OCI-LY3 (cell line): ENCODE data around the gene CEBPG.

Experiments used
- H2AFZ ChIP-seq: fragments of 200-600, 300-600 bp; shearing (Covaris generic); 2 replicates; pipeline ENCODE4 v1.6.0; 2014; ENCODE audit warnings: antibody characterized with exemption, low read depth, low read length
- H3K27ac ChIP-seq: fragments of 200-600, 300-600 bp; sonication (generic); 2 replicates; pipeline ENCODE4 v1.5.1; 2014; ENCODE audit warnings: mild to moderate bottlenecking, low read length, moderate library complexity, mixed read lengths
- H3K27me3 ChIP-seq: fragments of 200-600, 300-600 bp; sonication (generic); 2 replicates; pipeline ENCODE4 v1.6.1; 2014; ENCODE audit warnings: low read depth, low read length, mixed read lengths
- H3K36me3 ChIP-seq: fragments of 200-600, 300-600 bp; sonication (generic); replicated peaks from 2 replicates; pipeline ENCODE3; 2014; ENCODE audit warnings: low read depth, low read length, mixed read lengths
- H3K4me1 ChIP-seq: fragments of 300-600, 200-600 bp; sonication (generic); 2 replicates; pipeline ENCODE4 v1.6.1; 2014; ENCODE audit warnings: low read length, mixed read lengths
- H3K4me2 ChIP-seq: fragments of 200-600, 300-600 bp; sonication (generic); 2 replicates; pipeline ENCODE4 v1.6.1; 2014; ENCODE audit warnings: low read length, mixed read lengths
- H3K4me3 ChIP-seq: fragments of 300-600, 200-600 bp; sonication (generic); 2 replicates; pipeline ENCODE4 v1.5.1; 2014; ENCODE audit warnings: antibody characterized with exemption, mild to moderate bottlenecking, low read length, moderate library complexity
- H3K79me2 ChIP-seq: fragments of 300-600, 200-600 bp; shearing (Covaris generic); 2 replicates; pipeline ENCODE4 v1.6.1; 2014; ENCODE audit warnings: mild to moderate bottlenecking, low read length, mixed read lengths
- H3K9ac ChIP-seq: fragments of 300-600, 200-600 bp; shearing (Covaris generic); 2 replicates; pipeline ENCODE4 v1.6.0; 2014; ENCODE audit warnings: mild to moderate bottlenecking, low read length, moderate library complexity
- H3K9me3 ChIP-seq: fragments of 200-600, 300-600 bp; shearing (Covaris generic); 2 replicates; pipeline ENCODE4 v1.6.1; 2014; ENCODE audit warnings: low read length, mixed read lengths; ENCODE audit not compliant: insufficient read depth
- H4K20me1 ChIP-seq: fragments of 200-600, 300-600 bp; sonication (generic); 2 replicates; pipeline ENCODE4 v1.6.1; 2016; ENCODE audit warnings: low read length, mixed read lengths; ENCODE audit not compliant: insufficient read depth
- CTCF ChIP-seq: fragments of 200-600, 300-600 bp; sonication (generic); IDR thresholded peaks from 2 replicates; pipeline ENCODE4 v1.5.1; 2014; ENCODE audit warnings: antibody characterized with exemption, low read length, low read depth
- EZH2phosphoT487 ChIP-seq: fragments of 200-600 bp; shearing (Covaris generic); IDR thresholded peaks from 2 replicates; pipeline ENCODE4 v1.6.1; 2018; ENCODE audit warnings: antibody characterized with exemption, mixed run types, low read depth

Gene CEBPG

GRCh38 chr19:33329736-33330135 is 43.8 kb upstream of the CEBPG start:
- Histone ChIP-seq H2AFZ (no peak overlapping the region), H3K27me3 (peaks cover 12% of the 10 kb centered on the region), H3K4me3 (no peak overlapping the region), H3K9me3 (no peaks in the 10 kb centered on the region), H4K20me1 (no peaks in the 10 kb centered on the region), H3K27ac (no peak overlapping the region), H3K4me2 (no peak overlapping the region), H3K4me1 (no peaks in the 10 kb centered on the region), H3K79me2 (no peaks in the 10 kb centered on the region), H3K9ac (no peak overlapping the region), H3K36me3 (no peaks in the 10 kb centered on the region)
- no peak for TF ChIP-seq EZH2phosphoT487
- no peak for TF ChIP-seq CTCF

- Histone ChIP-seq H3K4me1 (no peaks in the 10 kb centered on the region), H3K9ac (no peak overlapping the region), H3K36me3 (no peaks in the 10 kb centered on the region), H3K4me2 (no peak overlapping the region), H3K27me3 (peaks cover 12% of the 10 kb centered on the region), H2AFZ (no peak overlapping the region), H3K27ac (no peak overlapping the region), H3K9me3 (no peaks in the 10 kb centered on the region), H3K4me3 (no peak overlapping the region), H4K20me1 (no peaks in the 10 kb centered on the region), H3K79me2 (no peaks in the 10 kb centered on the region)
- no peak for TF ChIP-seq CTCF
- no peak for TF ChIP-seq EZH2phosphoT487
Measured at GRCh38 chr19:33332248-33332647, 41.3 kb upstream of the CEBPG start.

- Histone ChIP-seq H3K36me3 (no peaks in the 10 kb centered on the region), H3K9ac (no peak overlapping the region), H3K27me3 (peaks cover 12% of the 10 kb centered on the region), H3K4me3 (no peak overlapping the region), H4K20me1 (no peaks in the 10 kb centered on the region), H3K9me3 (no peaks in the 10 kb centered on the region), H3K79me2 (no peaks in the 10 kb centered on the region), H2AFZ (no peak overlapping the region), H3K4me1 (no peaks in the 10 kb centered on the region), H3K27ac (no peak overlapping the region), H3K4me2 (no peak overlapping the region)
- no peak for TF ChIP-seq EZH2phosphoT487
- no peak for TF ChIP-seq CTCF
Measured at GRCh38 chr19:33333151-33333550, 40.4 kb upstream of the CEBPG start.

GRCh38 chr19:33333642-33334041 is 39.9 kb upstream of the CEBPG start:
- Histone ChIP-seq H3K9me3 (no peaks in the 10 kb centered on the region), H3K4me1 (no peaks in the 10 kb centered on the region), H3K27ac (no peak overlapping the region), H3K9ac (no peak overlapping the region), H3K4me2 (no peak overlapping the region), H3K4me3 (no peak overlapping the region), H3K36me3 (no peaks in the 10 kb centered on the region), H2AFZ (no peak overlapping the region), H4K20me1 (no peaks in the 10 kb centered on the region), H3K79me2 (no peaks in the 10 kb centered on the region), H3K27me3 (peaks cover 12% of the 10 kb centered on the region)
- TF ChIP-seq CTCF, result no peak
- no peak for TF ChIP-seq EZH2phosphoT487
